Astrocyte (in vitro differentiated cells and primary cell): ENCODE data around the gene MALAT1. TPM values are rescaled to one million over a fixed set of nuclear protein-coding genes. Genes with fewer than 3 reads are reported as not detected.
A peak's percentile ranks its signal among the peaks of the same experiment; 100 is the strongest.

Experiments used
- DNase-seq: peaks from one replicate; pipeline ENCODE4 v3.0.0-alpha.2; 2010; ENCODE audit warnings: low read depth
- FAIRE-seq: peaks from 2 replicates; lab custom pipeline; 2011; peaks lifted over from hg19 to GRCh38; lab: Jason Lieb, UNC
- H2AFZ ChIP-seq: 2 replicates; pipeline ENCODE4 v1.6.0; 2012; ENCODE audit warnings: low read depth, low read length, inconsistent platforms
- H3K27ac ChIP-seq: 2 replicates; pipeline ENCODE4 v1.5.1; 2011; ENCODE audit warnings: low read depth, low read length, inconsistent platforms
- H3K27me3 ChIP-seq: 2 replicates; pipeline ENCODE4 v1.6.0; 2011; ENCODE audit warnings: low read length, inconsistent platforms; ENCODE audit not compliant: insufficient read depth
- H3K36me3 ChIP-seq: 2 replicates; pipeline ENCODE4 v1.5.1; 2011; ENCODE audit warnings: low read length, inconsistent platforms; ENCODE audit not compliant: insufficient read depth
- H3K4me1 ChIP-seq: 2 replicates; pipeline ENCODE4 v1.5.1; 2011; ENCODE audit warnings: low read length, inconsistent platforms; ENCODE audit not compliant: insufficient read depth
- H3K4me2 ChIP-seq: 2 replicates; pipeline ENCODE4 v1.6.0; 2012; ENCODE audit warnings: low read length, inconsistent platforms
- H3K4me3 ChIP-seq: 2 replicates; pipeline ENCODE4 v1.5.1; 2011; ENCODE audit warnings: low read depth, mild to moderate bottlenecking, low read length, inconsistent platforms; ENCODE audit not compliant: insufficient read depth
- H3K79me2 ChIP-seq: 2 replicates; pipeline ENCODE4 v1.6.0; 2012; ENCODE audit warnings: mild to moderate bottlenecking, low read length, inconsistent platforms; ENCODE audit not compliant: insufficient read depth
- H3K9ac ChIP-seq: 2 replicates; pipeline ENCODE4 v1.6.0; 2012; ENCODE audit warnings: mild to moderate bottlenecking, low read length, inconsistent platforms
- H3K9me3 ChIP-seq: 2 replicates; pipeline ENCODE4 v1.5.1; 2012; ENCODE audit warnings: low read depth, mild to moderate bottlenecking, low read length, inconsistent platforms; ENCODE audit not compliant: insufficient read depth
- H4K20me1 ChIP-seq: 2 replicates; pipeline ENCODE4 v1.6.0; 2012; ENCODE audit warnings: low read length, inconsistent platforms; ENCODE audit not compliant: insufficient read depth
- H3K27ac Mint-ChIP-seq: one replicate; pipeline ENCODE4 v1.8.0; 2021; ENCODE audit warnings: mild to moderate bottlenecking, mixed read lengths; ENCODE audit not compliant: unreplicated experiment
- H3K27me3 Mint-ChIP-seq: one replicate; pipeline ENCODE4 v1.8.0; 2021; ENCODE audit warnings: low read depth, mixed read lengths; ENCODE audit not compliant: unreplicated experiment
- H3K36me3 Mint-ChIP-seq: one replicate; pipeline ENCODE4 v1.8.0; 2021; ENCODE audit warnings: low read depth, mixed read lengths; ENCODE audit not compliant: unreplicated experiment
- H3K4me1 Mint-ChIP-seq: one replicate; pipeline ENCODE4 v1.8.0; 2021; ENCODE audit warnings: low read depth, mixed read lengths; ENCODE audit not compliant: unreplicated experiment
- H3K4me3 Mint-ChIP-seq: one replicate; pipeline ENCODE4 v1.8.0; 2021; ENCODE audit warnings: mild to moderate bottlenecking, moderate library complexity, mixed read lengths; ENCODE audit not compliant: unreplicated experiment
- H3K9me3 Mint-ChIP-seq: one replicate; pipeline ENCODE4 v1.8.0; 2021; ENCODE audit warnings: mild to moderate bottlenecking, mixed read lengths; ENCODE audit not compliant: unreplicated experiment
- EZH2 ChIP-seq: IDR thresholded peaks from 2 replicates; pipeline ENCODE4 v1.6.1; 2012; ENCODE audit warnings: mild to moderate bottlenecking, low read length, inconsistent platforms; ENCODE audit not compliant: insufficient read depth
- total RNA-seq: library from RNA; stranded (reverse); gene quantifications from 2 replicates; pipeline ENCODE4 v1.2.1, GENCODE V29; 2021
- TF ChIP-seq, protein P1 (sequence below): IDR thresholded peaks from 2 replicates; pipeline ENCODE4 v1.5.1; 2011; ENCODE audit warnings: low read depth, mild to moderate bottlenecking, inconsistent platforms, low read length, moderate library complexity; ENCODE audit not compliant: insufficient read depth

Gene MALAT1
- total RNA-seq, 1 donor from 2014 or later, result 8,991 TPM

DNA sequence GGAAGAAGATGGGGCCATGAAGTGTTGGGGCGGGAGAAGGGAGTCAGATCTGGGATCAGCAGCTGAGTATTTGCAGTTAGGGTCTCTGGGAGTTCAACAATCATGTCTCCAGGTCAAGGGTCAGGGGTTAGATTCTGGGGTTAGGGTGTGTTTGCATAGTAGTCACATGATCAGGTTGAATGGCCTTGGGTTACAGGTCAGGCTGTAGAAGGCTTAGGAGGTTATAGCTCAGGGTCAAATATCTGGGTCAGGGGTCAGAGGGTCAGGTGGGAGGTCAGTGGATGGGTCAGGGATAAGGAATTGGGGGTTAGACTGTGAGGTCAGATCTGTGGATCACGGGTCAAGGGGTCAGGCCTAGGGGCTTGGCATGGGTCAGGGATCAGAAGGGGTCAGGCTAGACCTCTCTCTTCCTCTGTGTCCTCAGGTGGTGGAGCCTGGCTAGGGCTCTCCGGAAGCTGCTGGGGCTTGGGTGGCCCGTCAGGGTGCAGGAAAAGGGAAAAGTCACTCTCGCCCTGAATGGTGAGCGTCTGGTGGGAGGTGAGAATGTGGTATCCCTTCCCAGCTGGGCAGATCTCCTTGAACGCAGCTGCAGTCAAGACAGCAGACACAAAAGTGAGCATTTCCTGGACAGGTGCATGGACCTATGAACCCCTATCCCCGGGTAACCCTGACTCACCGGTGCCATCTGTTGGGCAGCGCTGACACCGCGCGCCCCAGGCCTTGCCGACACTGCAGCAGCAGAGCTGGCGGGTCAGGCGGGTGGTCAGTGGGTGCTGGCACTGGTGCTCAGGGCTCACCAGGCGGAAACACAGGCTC lies 52.9 kb downstream of the MALAT1 start:
- peaks cover 19% of the 10 kb centered on the region for H3K36me3 ChIP-seq
- no peaks in the 10 kb centered on the region for H3K27me3 ChIP-seq
- TF ChIP-seq, protein P1, sequence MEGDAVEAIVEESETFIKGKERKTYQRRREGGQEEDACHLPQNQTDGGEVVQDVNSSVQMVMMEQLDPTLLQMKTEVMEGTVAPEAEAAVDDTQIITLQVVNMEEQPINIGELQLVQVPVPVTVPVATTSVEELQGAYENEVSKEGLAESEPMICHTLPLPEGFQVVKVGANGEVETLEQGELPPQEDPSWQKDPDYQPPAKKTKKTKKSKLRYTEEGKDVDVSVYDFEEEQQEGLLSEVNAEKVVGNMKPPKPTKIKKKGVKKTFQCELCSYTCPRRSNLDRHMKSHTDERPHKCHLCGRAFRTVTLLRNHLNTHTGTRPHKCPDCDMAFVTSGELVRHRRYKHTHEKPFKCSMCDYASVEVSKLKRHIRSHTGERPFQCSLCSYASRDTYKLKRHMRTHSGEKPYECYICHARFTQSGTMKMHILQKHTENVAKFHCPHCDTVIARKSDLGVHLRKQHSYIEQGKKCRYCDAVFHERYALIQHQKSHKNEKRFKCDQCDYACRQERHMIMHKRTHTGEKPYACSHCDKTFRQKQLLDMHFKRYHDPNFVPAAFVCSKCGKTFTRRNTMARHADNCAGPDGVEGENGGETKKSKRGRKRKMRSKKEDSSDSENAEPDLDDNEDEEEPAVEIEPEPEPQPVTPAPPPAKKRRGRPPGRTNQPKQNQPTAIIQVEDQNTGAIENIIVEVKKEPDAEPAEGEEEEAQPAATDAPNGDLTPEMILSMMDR, result peak; percentile 9
- no peak for TF ChIP-seq EZH2
- H3K9me3 ChIP-seq, result no peaks in the 10 kb centered on the region
- H3K4me3 ChIP-seq, result no peak overlapping the region
- no peak overlapping the region for H3K27ac ChIP-seq
- Mint-ChIP-seq H3K4me1 (peaks cover 13% of the 10 kb centered on the region), H3K4me3 (no peak overlapping the region), H3K36me3 (peaks cover 23% of the 10 kb centered on the region), H3K27me3 (peaks cover 33% of the 10 kb centered on the region), H3K27ac (no peak overlapping the region), H3K9me3 (peaks cover 5% of the 10 kb centered on the region)
- FAIRE-seq (no peak), DNase-seq (no peak)
- H3K79me2 ChIP-seq, result peaks cover 36% of the 10 kb centered on the region
- H3K4me2 ChIP-seq, result no peak overlapping the region
- H2AFZ ChIP-seq, result no peak overlapping the region
- H3K9ac ChIP-seq, result no peak overlapping the region
- H4K20me1 ChIP-seq, result peaks cover 75% of the 10 kb centered on the region
- H3K4me1 ChIP-seq, result peaks cover 31% of the 10 kb centered on the region

DNA sequence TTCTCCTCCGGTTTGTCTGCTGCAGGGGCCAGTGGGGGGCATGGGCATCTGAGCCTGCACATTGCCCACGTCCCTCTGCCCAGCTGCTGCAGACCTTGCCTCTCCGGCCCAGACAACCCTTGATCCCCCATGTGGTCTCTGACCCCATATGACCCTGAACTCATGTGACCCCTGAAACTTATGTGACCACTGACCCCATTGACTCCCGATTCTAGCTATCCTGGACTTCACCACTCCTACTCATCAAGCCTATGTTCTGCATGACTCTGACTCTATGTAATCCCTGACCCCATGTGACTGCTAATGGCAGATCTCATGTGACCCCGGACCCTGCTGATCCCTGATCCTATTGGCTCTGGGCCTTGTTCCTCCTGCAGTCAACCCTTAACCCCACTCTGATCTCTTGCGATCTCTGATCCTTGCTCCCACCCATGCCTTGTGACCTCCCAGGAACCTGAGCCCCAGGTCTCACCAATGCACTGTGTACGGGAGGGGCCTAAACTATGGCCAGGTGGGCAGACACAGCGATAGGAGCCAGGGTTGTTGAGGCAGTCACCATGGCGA lies 53.6 kb downstream of the MALAT1 start:
- peaks cover 33% of the 10 kb centered on the region for H3K27me3 Mint-ChIP-seq
- peaks cover 23% of the 10 kb centered on the region for H3K36me3 Mint-ChIP-seq
- Histone ChIP-seq H3K79me2 (peaks cover 42% of the 10 kb centered on the region), H2AFZ (no peak overlapping the region), H3K4me3 (no peak overlapping the region), H3K9ac (no peak overlapping the region), H3K9me3 (no peaks in the 10 kb centered on the region), H3K4me1 (peaks cover 38% of the 10 kb centered on the region), H3K4me2 (no peak overlapping the region), H4K20me1 (peaks cover 72% of the 10 kb centered on the region), H3K27ac (no peak overlapping the region), H3K36me3 (peaks cover 19% of the 10 kb centered on the region), H3K27me3 (no peaks in the 10 kb centered on the region)
- peak overlapping the region; percentile 72 for H3K4me3 Mint-ChIP-seq
- TF ChIP-seq, protein P1, result no peak
- no peak for TF ChIP-seq EZH2
- DNase-seq (no peak), FAIRE-seq (no peak)
- H3K27ac Mint-ChIP-seq, result no peak overlapping the region
- peaks cover 5% of the 10 kb centered on the region for H3K9me3 Mint-ChIP-seq
- peaks cover 17% of the 10 kb centered on the region for H3K4me1 Mint-ChIP-seq
